A673 (cell line): ENCODE data around the gene PKM. TPM values are rescaled to one million over a fixed set of nuclear protein-coding genes. Genes with fewer than 3 reads are reported as not detected.

Experiments used
- BruUV-seq: library from RNA; stranded (reverse); fragments of 400-500 nt; replicated peaks from 2 replicates; lab custom pipeline; 2021; lab: Mats Ljungman, UMichigan
- CTCF ChIA-PET: fragments of 300-600 bp; sonication (Branson Sonifier 250); formaldehyde crosslinking; loops from one replicate; lab custom pipeline; 2022; ENCODE audit warnings: antibody characterized with exemption; lab: Charles Lee
- POLR2A ChIA-PET: fragments of 300-600 bp; sonication (Branson Sonifier 250); formaldehyde crosslinking; loops from one replicate; lab custom pipeline; 2022; ENCODE audit warnings: antibody characterized with exemption; ENCODE audit not compliant: low non-redundant PET; lab: Charles Lee
- DNase-seq: peaks from one replicate; pipeline ENCODE4 v3.0.0-alpha.2; 2015; ENCODE audit warnings: low spot score
- H3K27ac ChIP-seq: fragments of 200-600 bp; sonication (generic); 2 replicates; pipeline ENCODE4 v1.5.1; 2016; ENCODE audit warnings: mixed run types, low read depth, mild to moderate bottlenecking, mixed read lengths, antibody characterized with exemption, low read length; ENCODE audit not compliant: poor library complexity, severe bottlenecking
- H3K27me3 ChIP-seq: fragments of 200-600 bp; sonication (generic); replicated peaks from 2 replicates; pipeline ENCODE4 v1.6.1; 2017; ENCODE audit warnings: mixed run types, low read depth, mild to moderate bottlenecking, mixed read lengths, antibody characterized with exemption, low read length; ENCODE audit not compliant: insufficient read depth, poor library complexity
- H3K36me3 ChIP-seq: fragments of 200-600 bp; sonication (generic); 2 replicates; pipeline ENCODE4 v1.6.1; 2016; ENCODE audit warnings: mixed run types, mild to moderate bottlenecking, mixed read lengths, antibody characterized with exemption, low read length; ENCODE audit not compliant: insufficient read depth, poor library complexity, severe bottlenecking
- H3K4me1 ChIP-seq: fragments of 200-600 bp; sonication (generic); 2 replicates; pipeline ENCODE4 v1.6.1; 2017; ENCODE audit warnings: mixed run types, mild to moderate bottlenecking, mixed read lengths, antibody characterized with exemption, low read length; ENCODE audit not compliant: insufficient read depth, poor library complexity, severe bottlenecking
- H3K4me3 ChIP-seq: fragments of 200-600 bp; sonication (generic); 2 replicates; pipeline ENCODE4 v1.5.1; 2016; ENCODE audit warnings: low read depth, mixed run types, mild to moderate bottlenecking, mixed read lengths, low read length; ENCODE audit not compliant: poor library complexity, severe bottlenecking
- H3K9me3 ChIP-seq: fragments of 200-600 bp; sonication (generic); 2 replicates; pipeline ENCODE4 v1.6.1; 2016; ENCODE audit warnings: mixed run types, low read depth, mild to moderate bottlenecking, mixed read lengths, antibody characterized with exemption, low read length; ENCODE audit not compliant: poor library complexity, severe bottlenecking
- CTCF ChIP-seq: fragments of 300-800, 200-600 bp; sonication (generic); conservative IDR thresholded peaks from 2 replicates; pipeline ENCODE4 v1.5.1; 2017; ENCODE audit warnings: low read depth, mild to moderate bottlenecking, antibody characterized with exemption, low read length, moderate library complexity, mixed read lengths
- EZH2 ChIP-seq: fragments of 200-600 bp; sonication (generic); IDR thresholded peaks from 2 replicates; pipeline ENCODE4 v1.6.1; 2017; ENCODE audit warnings: borderline replicate concordance, low read depth, mild to moderate bottlenecking, mixed read lengths, antibody characterized with exemption, low read length; ENCODE audit not compliant: poor library complexity, severe bottlenecking
- intact Hi-C: fragments of 100-400 bp; cut with micrococcal nuclease; formaldehyde crosslinking; loops from one replicate; pipeline ENCODE4 v1.10.0; 2022; ENCODE audit not compliant: unreplicated experiment
- total RNA-seq: library from RNA; stranded (reverse); gene quantifications from 2 replicates; pipeline ENCODE4 v1.2.3, GENCODE V29; 2021

PKM gene
- total RNA-seq, 1 experiment from 2014 or later, result 1,955 TPM

DNA sequence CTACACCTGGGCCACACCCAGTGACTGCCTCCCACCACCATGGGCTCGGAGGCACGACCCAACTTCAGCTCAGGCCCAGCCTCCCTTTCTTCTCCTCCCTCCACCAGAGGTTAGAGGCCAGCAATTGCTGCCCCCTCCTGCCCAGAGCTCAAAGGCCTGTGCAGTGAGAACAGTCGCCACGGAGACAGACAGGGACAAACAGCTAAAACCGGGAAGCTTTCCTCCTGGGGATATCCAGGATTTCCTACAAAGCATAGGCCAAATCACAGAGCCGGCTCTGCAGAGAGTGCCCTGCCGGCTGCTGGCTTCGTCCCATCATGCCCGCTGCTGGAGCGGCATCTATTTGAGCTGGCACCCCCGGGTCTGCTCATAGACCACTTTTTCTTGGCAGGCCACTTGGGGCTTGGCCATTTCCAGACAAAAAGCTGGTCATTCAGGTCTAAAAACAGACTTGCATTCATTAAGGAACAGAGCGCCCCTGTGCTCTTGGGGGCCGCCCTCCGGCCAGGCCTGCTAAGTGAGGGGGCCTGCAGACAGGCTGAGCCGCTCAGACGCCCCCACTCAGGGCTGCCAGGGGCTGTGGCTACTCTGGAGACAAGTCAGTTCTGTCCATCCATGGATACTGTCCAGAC, 50.9 kb downstream of the PKM start:
- POLR2A ChIA-PET, result no interaction called here
- Histone ChIP-seq H3K9me3 (no peaks in the 10 kb centered on the region), H3K36me3 (no peaks in the 10 kb centered on the region), H3K27ac (no peak overlapping the region), H3K27me3 (peaks cover 16% of the 10 kb centered on the region), H3K4me1 (no peaks in the 10 kb centered on the region), H3K4me3 (no peak overlapping the region)
- intact Hi-C loops, result no loop called here
- BruUV-seq, result no TSS peak
- CTCF ChIA-PET, result no interaction called here
- no peak for TF ChIP-seq CTCF
- no peak for TF ChIP-seq EZH2
- DNase-seq, result no peak

- Histone ChIP-seq H3K27me3 (peaks cover 6% of the 10 kb centered on the region), H3K36me3 (no peaks in the 10 kb centered on the region), H3K4me1 (no peaks in the 10 kb centered on the region), H3K9me3 (no peaks in the 10 kb centered on the region), H3K4me3 (no peak overlapping the region), H3K27ac (no peak overlapping the region)
- TF ChIP-seq CTCF, result no peak
- TF ChIP-seq EZH2, result no peak
- CTCF ChIA-PET, result no interaction called here
- no peak for DNase-seq
- intact Hi-C loops, result no loop called here
- POLR2A ChIA-PET, result no interaction called here
- BruUV-seq, result no TSS peak
These were observed 51.9 kb downstream of the PKM start for GRCh38 chr15:72178976-72179585.

DNA sequence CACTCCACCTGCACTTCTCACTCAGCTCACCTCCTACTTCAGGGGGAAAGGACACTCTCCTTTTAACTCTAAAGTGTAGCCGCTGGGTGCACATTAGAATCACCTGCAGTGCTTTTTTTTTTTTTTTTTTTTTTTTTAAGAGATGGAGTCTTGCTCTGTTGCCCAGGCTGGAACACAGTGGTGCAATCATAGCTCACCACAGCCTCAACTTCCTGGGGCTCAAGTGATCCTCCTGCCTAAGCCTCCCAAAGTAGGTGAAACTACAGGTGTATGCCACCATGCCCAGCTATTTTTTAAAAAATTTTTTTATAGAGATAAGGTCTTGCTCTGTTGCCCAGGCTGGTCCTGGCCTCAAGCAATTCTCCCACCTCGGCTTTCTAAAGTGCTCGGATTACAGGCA, 54.2 kb downstream of the PKM start:
- no peak for DNase-seq
- H3K4me3 ChIP-seq, result no peak overlapping the region
- H3K27me3 ChIP-seq, result no peaks in the 10 kb centered on the region
- TF ChIP-seq EZH2, result no peak
- TF ChIP-seq CTCF, result no peak
- no peaks in the 10 kb centered on the region for H3K36me3 ChIP-seq
- BruUV-seq, result no TSS peak
- intact Hi-C loops, result no loop called here
- no peaks in the 10 kb centered on the region for H3K9me3 ChIP-seq
- ChIA-PET CTCF (no interaction called here), POLR2A (no interaction called here)
- no peak overlapping the region for H3K27ac ChIP-seq
- H3K4me1 ChIP-seq, result no peaks in the 10 kb centered on the region
